Stimulated activated naive CD8-positive, alpha-beta T cell treated with anti-CD3 and anti-CD28 coated beads, Interleukin-15, Interleukin-2, amounts not matched to agents 100 ng/mL and 50 ng/mL, for 24 hours (primary cell): ENCODE measurements around the gene REPIN1.
A peak's percentile ranks its signal among the peaks of the same experiment; 100 is the strongest.

Source experiments
- H3K27ac Mint-ChIP-seq: one replicate; pipeline ENCODE4 v1.8.0; 2021; ENCODE audit warnings: mild to moderate bottlenecking, mixed read lengths
- H3K27me3 Mint-ChIP-seq: one replicate; pipeline ENCODE4 v1.8.0; 2021; ENCODE audit warnings: mixed read lengths
- H3K36me3 Mint-ChIP-seq: one replicate; pipeline ENCODE4 v1.8.0; 2021; ENCODE audit warnings: low read depth, mixed read lengths
- H3K4me1 Mint-ChIP-seq: one replicate; pipeline ENCODE4 v1.8.0; 2021; ENCODE audit warnings: low read depth, mixed read lengths
- H3K4me3 Mint-ChIP-seq: one replicate; pipeline ENCODE4 v1.8.0; 2021; ENCODE audit warnings: mild to moderate bottlenecking, mixed read lengths
- H3K9me3 Mint-ChIP-seq: one replicate; pipeline ENCODE4 v1.8.0; 2021; ENCODE audit warnings: mixed read lengths

REPIN1 gene

GRCh38 chr7:150368096-150368883 lies at the start of gene REPIN1:
TSS of gene REPIN1 (plus strand) at chr7:150368822. CDS start at chr7:150369712, 890 bp downstream.
- Mint-ChIP-seq H3K27ac (peak within 1 kb of the TSS; percentile 95), H3K4me1 (peaks cover 62% of the 10 kb centered on the region), H3K4me3 (peak within 1 kb of the TSS; percentile 92), H3K36me3 (peaks cover 13% of the 10 kb centered on the region), H3K9me3 (no peaks in the 10 kb centered on the region), H3K27me3 (no peaks in the 10 kb centered on the region)

GRCh38 chr7:150321788-150322113 lies 46.9 kb upstream of the REPIN1 start:
- Mint-ChIP-seq H3K27me3 (no peaks in the 10 kb centered on the region), H3K9me3 (no peaks in the 10 kb centered on the region), H3K36me3 (peaks cover 25% of the 10 kb centered on the region), H3K4me1 (peaks cover 50% of the 10 kb centered on the region), H3K4me3 (peak overlapping the region; percentile 95), H3K27ac (peak overlapping the region; percentile 97)

GRCh38 chr7:150322114-150322832 lies 46.3 kb upstream of the REPIN1 start:
- H3K4me3 Mint-ChIP-seq, result peak overlapping the region; percentile 95
- H3K9me3 Mint-ChIP-seq, result no peaks in the 10 kb centered on the region
- H3K27ac Mint-ChIP-seq, result peak overlapping the region; percentile 97
- peaks cover 54% of the 10 kb centered on the region for H3K4me1 Mint-ChIP-seq
- H3K36me3 Mint-ChIP-seq, result peaks cover 31% of the 10 kb centered on the region
- no peaks in the 10 kb centered on the region for H3K27me3 Mint-ChIP-seq

- Mint-ChIP-seq H3K4me1 (peaks cover 54% of the 10 kb centered on the region), H3K9me3 (no peaks in the 10 kb centered on the region), H3K27me3 (no peaks in the 10 kb centered on the region), H3K27ac (peak within 1 kb of the TSS; percentile 99), H3K36me3 (peaks cover 31% of the 10 kb centered on the region), H3K4me3 (peak within 1 kb of the TSS; percentile 95)
These were observed 45.6 kb upstream of the REPIN1 start, which contains the start of the genes ACTR3C and LRRC61 for GRCh38 chr7:150322833-150323681. TSS of gene ACTR3C (minus strand) at chr7:150323545. CDS start at chr7:150295296, 28,249 bp downstream. TSS of gene LRRC61 (plus strand) at chr7:150323355. CDS start at chr7:150336862, 13,507 bp downstream.

GRCh38 chr7:150323682-150324372 lies 44.8 kb upstream of the REPIN1 start:
- Mint-ChIP-seq H3K27ac (peak overlapping the region; percentile 99), H3K9me3 (no peaks in the 10 kb centered on the region), H3K4me3 (peak overlapping the region; percentile 95), H3K27me3 (no peaks in the 10 kb centered on the region), H3K36me3 (peaks cover 36% of the 10 kb centered on the region), H3K4me1 (peaks cover 54% of the 10 kb centered on the region)

- peaks cover 54% of the 10 kb centered on the region for H3K4me1 Mint-ChIP-seq
- peak overlapping the region; percentile 99 for H3K27ac Mint-ChIP-seq
- no peaks in the 10 kb centered on the region for H3K27me3 Mint-ChIP-seq
- peaks cover 41% of the 10 kb centered on the region for H3K36me3 Mint-ChIP-seq
- H3K9me3 Mint-ChIP-seq, result no peaks in the 10 kb centered on the region
- H3K4me3 Mint-ChIP-seq, result peak overlapping the region; percentile 95
These were observed 44.2 kb upstream of the REPIN1 start for GRCh38 chr7:150324373-150324961.

GRCh38 chr7:150325110-150325611 lies 43.5 kb upstream of the REPIN1 start:
- no peaks in the 10 kb centered on the region for H3K9me3 Mint-ChIP-seq
- H3K27me3 Mint-ChIP-seq, result no peaks in the 10 kb centered on the region
- H3K36me3 Mint-ChIP-seq, result peaks cover 41% of the 10 kb centered on the region
- H3K4me1 Mint-ChIP-seq, result peaks cover 50% of the 10 kb centered on the region
- peak overlapping the region; percentile 95 for H3K4me3 Mint-ChIP-seq
- peak overlapping the region; percentile 99 for H3K27ac Mint-ChIP-seq

GRCh38 chr7:150325901-150326300 lies 42.7 kb upstream of the REPIN1 start:
- Mint-ChIP-seq H3K4me3 (no peak overlapping the region), H3K27me3 (no peaks in the 10 kb centered on the region), H3K9me3 (no peaks in the 10 kb centered on the region), H3K4me1 (peaks cover 43% of the 10 kb centered on the region), H3K27ac (no peak overlapping the region), H3K36me3 (peaks cover 41% of the 10 kb centered on the region)

- Mint-ChIP-seq H3K4me1 (peaks cover 37% of the 10 kb centered on the region), H3K27ac (no peak overlapping the region), H3K36me3 (peaks cover 48% of the 10 kb centered on the region), H3K4me3 (no peak overlapping the region), H3K9me3 (no peaks in the 10 kb centered on the region), H3K27me3 (no peaks in the 10 kb centered on the region)
These were observed 41.9 kb upstream of the REPIN1 start for GRCh38 chr7:150326657-150327268.

- H3K4me1 Mint-ChIP-seq, result peaks cover 31% of the 10 kb centered on the region
- H3K27ac Mint-ChIP-seq, result no peak overlapping the region
- H3K9me3 Mint-ChIP-seq, result no peaks in the 10 kb centered on the region
- H3K36me3 Mint-ChIP-seq, result peaks cover 48% of the 10 kb centered on the region
- no peak overlapping the region for H3K4me3 Mint-ChIP-seq
- H3K27me3 Mint-ChIP-seq, result no peaks in the 10 kb centered on the region
These were observed 41.3 kb upstream of the REPIN1 start for GRCh38 chr7:150327308-150327707.

- Mint-ChIP-seq H3K4me1 (peaks cover 15% of the 10 kb centered on the region), H3K4me3 (no peak overlapping the region), H3K27ac (no peak overlapping the region), H3K36me3 (peaks cover 44% of the 10 kb centered on the region), H3K9me3 (no peaks in the 10 kb centered on the region), H3K27me3 (no peaks in the 10 kb centered on the region)
These were observed 39.1 kb upstream of the REPIN1 start for GRCh38 chr7:150329331-150330120.

GRCh38 chr7:150330211-150330885 lies 38.3 kb upstream of the REPIN1 start:
- H3K4me1 Mint-ChIP-seq, result peaks cover 6% of the 10 kb centered on the region
- H3K4me3 Mint-ChIP-seq, result no peak overlapping the region
- no peaks in the 10 kb centered on the region for H3K27me3 Mint-ChIP-seq
- H3K9me3 Mint-ChIP-seq, result no peaks in the 10 kb centered on the region
- no peak overlapping the region for H3K27ac Mint-ChIP-seq
- H3K36me3 Mint-ChIP-seq, result peaks cover 36% of the 10 kb centered on the region
